Panc1 (cell line): Measurements from ENCODE around the gene AP4B1. TPM values are rescaled to one million over a fixed set of nuclear protein-coding genes. Genes with fewer than 3 reads are reported as not detected.

Source experiments
- ATAC-seq: fragments of 200-7000 bp; cut with Tn5 transposase; 2 replicates; pipeline ENCODE4 v1.9.1; 2020; ENCODE audit warnings: mild to moderate bottlenecking, moderate library complexity
- BruUV-seq: library from RNA; stranded (reverse); fragments of 400-500 nt; replicated peaks from 2 replicates; lab custom pipeline; 2021; lab: Mats Ljungman, UMichigan
- CTCF ChIA-PET: fragments of 300-600 bp; sonication (Branson Sonifier 250); formaldehyde crosslinking; loops from one replicate; lab custom pipeline; 2022; ENCODE audit warnings: antibody characterized with exemption; lab: Charles Lee
- POLR2A ChIA-PET: fragments of 300-600 bp; sonication (Branson Sonifier 250); formaldehyde crosslinking; loops from one replicate; lab custom pipeline; 2022; ENCODE audit warnings: antibody characterized with exemption; lab: Charles Lee
- DNase-seq: peaks from one replicate; pipeline ENCODE4 v3.0.0-alpha.2; 2010; ENCODE audit warnings: low read depth, low spot score
- H3K27ac ChIP-seq: 2 replicates; pipeline ENCODE4 v1.5.1; 2011; ENCODE audit warnings: mild to moderate bottlenecking, low read length, inconsistent platforms
- H3K27me3 ChIP-seq: fragments of 200-500 bp; sonication (Bioruptor generic); 2 replicates; pipeline ENCODE4 v1.6.0; 2014; ENCODE audit warnings: low read length, inconsistent platforms; ENCODE audit not compliant: control insufficient read depth, insufficient read depth
- H3K36me3 ChIP-seq: fragments of 200-500 bp; sonication (Bioruptor generic); 2 replicates; pipeline ENCODE4 v1.5.1; 2014; ENCODE audit warnings: inconsistent platforms, mild to moderate bottlenecking, low read length, moderate library complexity; ENCODE audit not compliant: control insufficient read depth, insufficient read depth
- H3K4me1 ChIP-seq: 2 replicates; pipeline ENCODE4 v1.5.1; 2011; ENCODE audit warnings: inconsistent platforms, mild to moderate bottlenecking, low read length, moderate library complexity; ENCODE audit not compliant: control insufficient read depth, insufficient read depth
- H3K4me3 ChIP-seq, 2 experiments: 2 replicates each; pipeline ENCODE4 v1.5.1; 2011 to 2012; ENCODE audit warnings: low read depth in 2 of 2, low read length in 2 of 2, mild to moderate bottlenecking in 2 of 2, inconsistent platforms in 1 of 2, moderate library complexity in 1 of 2
- H3K9me3 ChIP-seq: fragments of 200-500 bp; sonication (Bioruptor generic); 2 replicates; pipeline ENCODE4 v1.5.1; 2014; ENCODE audit warnings: low read depth, mild to moderate bottlenecking, inconsistent platforms, low read length, moderate library complexity; ENCODE audit not compliant: control insufficient read depth, insufficient read depth
- POLR2AphosphoS5 ChIP-seq: IDR thresholded peaks from 2 replicates; pipeline ENCODE4 v1.6.1; 2012; ENCODE audit warnings: mild to moderate bottlenecking, low read depth, low read length, moderate library complexity
- SIN3A ChIP-seq: IDR thresholded peaks from 2 replicates; pipeline ENCODE4 v1.6.1; 2012; ENCODE audit warnings: low read depth, mild to moderate bottlenecking, low read length, moderate library complexity, borderline replicate concordance; ENCODE audit not compliant: insufficient read depth
- TCF7L2 ChIP-seq: IDR thresholded peaks from 2 replicates; pipeline ENCODE4 v1.6.1; 2011; ENCODE audit warnings: mild to moderate bottlenecking, low read depth, low read length, inconsistent platforms
- in situ Hi-C: cut with HindIII; loops from 2 replicates; pipeline ENCODE4 v1.10.0; 2016; ENCODE audit warnings: low sequenced_read_pairs, low pct_unique_long_range_greater_than_20kb
- intact Hi-C: fragments of 100-400 bp; cut with micrococcal nuclease; formaldehyde crosslinking; loops from one replicate; pipeline ENCODE4 v1.10.0; 2022; ENCODE audit not compliant: unreplicated experiment
- total RNA-seq: library from RNA; stranded (reverse); gene quantifications from one replicate; pipeline ENCODE4 v1.2.1, GENCODE V29; 2021; ENCODE audit not compliant: unreplicated experiment
- TF ChIP-seq, protein P1 (sequence below): fragments of 450-650 bp; IDR thresholded peaks from 2 replicates; pipeline ENCODE4 v1.5.1; 2017; ENCODE audit warnings: mild to moderate bottlenecking
- TF ChIP-seq, protein P2 (sequence below), 2 experiments: IDR thresholded peaks; 2 replicates each; pipeline ENCODE4 v1.6.1; 2011 to 2012; ENCODE audit warnings: low read depth in 2 of 2, control low read depth in 1 of 2, low read length in 1 of 2, mild to moderate bottlenecking in 1 of 2, moderate library complexity in 1 of 2; ENCODE audit not compliant: insufficient read depth in 1 of 2

AP4B1 gene
- total RNA-seq, 1 experiment from 2014 or later: 14.2 TPM

DNA sequence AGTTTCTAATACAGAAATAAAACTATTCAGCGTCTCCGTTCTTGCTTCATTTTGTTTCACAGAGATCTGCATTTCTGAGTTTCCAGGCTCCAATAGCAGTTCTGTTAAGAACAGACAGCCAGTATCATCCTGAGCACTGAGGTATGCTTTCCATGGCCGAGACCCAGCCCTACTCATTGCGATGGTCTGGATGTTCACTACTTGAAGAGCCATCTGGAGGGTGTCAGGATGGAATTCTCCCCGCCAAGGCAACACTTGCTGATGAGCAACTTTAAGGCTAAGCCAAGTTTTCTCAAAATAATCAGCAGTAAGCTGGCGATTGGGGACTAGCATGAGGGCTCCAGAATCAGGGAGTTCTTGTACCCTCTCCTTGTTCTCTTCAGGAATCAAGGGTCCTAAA lies 9.5 kb downstream of the AP4B1 start:
- CTCF ChIA-PET: no interaction called here
- BruUV-seq: no TSS peak
- Histone ChIP-seq H3K36me3 (no peaks in the 10 kb centered on the region; the same call in none of the 2 replicates), H3K4me1 (no peaks in the 10 kb centered on the region), H3K27ac (no peak overlapping the region), H3K27me3 (no peaks in the 10 kb centered on the region), H3K4me3 (no peak overlapping the region), H3K9me3 (no peaks in the 10 kb centered on the region)
- ATAC-seq (no peak), DNase-seq (no peak)
- POLR2A ChIA-PET: no interaction called here
- intact Hi-C loops (no loop called here), in situ Hi-C loops (no loop called here)
- TF ChIP-seq, protein P1, sequence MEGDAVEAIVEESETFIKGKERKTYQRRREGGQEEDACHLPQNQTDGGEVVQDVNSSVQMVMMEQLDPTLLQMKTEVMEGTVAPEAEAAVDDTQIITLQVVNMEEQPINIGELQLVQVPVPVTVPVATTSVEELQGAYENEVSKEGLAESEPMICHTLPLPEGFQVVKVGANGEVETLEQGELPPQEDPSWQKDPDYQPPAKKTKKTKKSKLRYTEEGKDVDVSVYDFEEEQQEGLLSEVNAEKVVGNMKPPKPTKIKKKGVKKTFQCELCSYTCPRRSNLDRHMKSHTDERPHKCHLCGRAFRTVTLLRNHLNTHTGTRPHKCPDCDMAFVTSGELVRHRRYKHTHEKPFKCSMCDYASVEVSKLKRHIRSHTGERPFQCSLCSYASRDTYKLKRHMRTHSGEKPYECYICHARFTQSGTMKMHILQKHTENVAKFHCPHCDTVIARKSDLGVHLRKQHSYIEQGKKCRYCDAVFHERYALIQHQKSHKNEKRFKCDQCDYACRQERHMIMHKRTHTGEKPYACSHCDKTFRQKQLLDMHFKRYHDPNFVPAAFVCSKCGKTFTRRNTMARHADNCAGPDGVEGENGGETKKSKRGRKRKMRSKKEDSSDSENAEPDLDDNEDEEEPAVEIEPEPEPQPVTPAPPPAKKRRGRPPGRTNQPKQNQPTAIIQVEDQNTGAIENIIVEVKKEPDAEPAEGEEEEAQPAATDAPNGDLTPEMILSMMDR: no peak
- TF ChIP-seq, protein P2, sequence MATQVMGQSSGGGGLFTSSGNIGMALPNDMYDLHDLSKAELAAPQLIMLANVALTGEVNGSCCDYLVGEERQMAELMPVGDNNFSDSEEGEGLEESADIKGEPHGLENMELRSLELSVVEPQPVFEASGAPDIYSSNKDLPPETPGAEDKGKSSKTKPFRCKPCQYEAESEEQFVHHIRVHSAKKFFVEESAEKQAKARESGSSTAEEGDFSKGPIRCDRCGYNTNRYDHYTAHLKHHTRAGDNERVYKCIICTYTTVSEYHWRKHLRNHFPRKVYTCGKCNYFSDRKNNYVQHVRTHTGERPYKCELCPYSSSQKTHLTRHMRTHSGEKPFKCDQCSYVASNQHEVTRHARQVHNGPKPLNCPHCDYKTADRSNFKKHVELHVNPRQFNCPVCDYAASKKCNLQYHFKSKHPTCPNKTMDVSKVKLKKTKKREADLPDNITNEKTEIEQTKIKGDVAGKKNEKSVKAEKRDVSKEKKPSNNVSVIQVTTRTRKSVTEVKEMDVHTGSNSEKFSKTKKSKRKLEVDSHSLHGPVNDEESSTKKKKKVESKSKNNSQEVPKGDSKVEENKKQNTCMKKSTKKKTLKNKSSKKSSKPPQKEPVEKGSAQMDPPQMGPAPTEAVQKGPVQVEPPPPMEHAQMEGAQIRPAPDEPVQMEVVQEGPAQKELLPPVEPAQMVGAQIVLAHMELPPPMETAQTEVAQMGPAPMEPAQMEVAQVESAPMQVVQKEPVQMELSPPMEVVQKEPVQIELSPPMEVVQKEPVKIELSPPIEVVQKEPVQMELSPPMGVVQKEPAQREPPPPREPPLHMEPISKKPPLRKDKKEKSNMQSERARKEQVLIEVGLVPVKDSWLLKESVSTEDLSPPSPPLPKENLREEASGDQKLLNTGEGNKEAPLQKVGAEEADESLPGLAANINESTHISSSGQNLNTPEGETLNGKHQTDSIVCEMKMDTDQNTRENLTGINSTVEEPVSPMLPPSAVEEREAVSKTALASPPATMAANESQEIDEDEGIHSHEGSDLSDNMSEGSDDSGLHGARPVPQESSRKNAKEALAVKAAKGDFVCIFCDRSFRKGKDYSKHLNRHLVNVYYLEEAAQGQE (IDR thresholded peaks at IDR 0.05; ENCODE audit: insufficient read depth in 1 of 2, low read depth in 2 of 2, low read length in 1 of 2): no peak
- TF ChIP-seq POLR2AphosphoS5: no peak
- no peak for TF ChIP-seq TCF7L2
- TF ChIP-seq SIN3A: no peak

DNA sequence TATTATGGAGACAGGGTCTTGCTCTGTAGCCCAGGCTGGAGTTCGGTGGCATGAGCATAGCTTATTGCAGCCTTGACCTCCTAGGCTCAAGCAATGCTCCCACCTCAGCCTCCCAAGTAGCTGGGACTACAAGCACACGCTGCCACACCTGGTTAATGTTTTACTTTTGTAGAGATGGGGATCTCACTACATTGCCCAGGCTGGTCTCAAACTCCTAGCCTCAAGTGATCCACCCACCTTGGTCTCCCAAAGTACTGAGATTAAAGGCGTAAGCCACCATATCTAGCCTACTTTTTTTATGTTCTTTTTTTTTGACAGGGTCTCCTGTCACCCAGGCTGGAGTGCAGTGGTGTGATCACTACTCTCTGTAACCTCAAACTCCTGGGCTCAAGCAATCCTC lies 11.3 kb downstream of the AP4B1 start:
- TF ChIP-seq POLR2AphosphoS5 (no peak), TCF7L2 (no peak), SIN3A (no peak)
- TF ChIP-seq, protein P1: no peak
- TF ChIP-seq, protein P2 (IDR thresholded peaks at IDR 0.05; ENCODE audit: insufficient read depth in 1 of 2, low read depth in 2 of 2, low read length in 1 of 2): no peak
- Histone ChIP-seq H3K9me3 (no peaks in the 10 kb centered on the region), H3K27ac (no peak overlapping the region), H3K4me1 (no peaks in the 10 kb centered on the region), H3K27me3 (no peaks in the 10 kb centered on the region), H3K4me3 (no peak overlapping the region), H3K36me3 (no peaks in the 10 kb centered on the region; the same call in 1 of the 2 replicates)
- ChIA-PET CTCF (interaction anchor here (0.7 kb wide), 1 partner anchor 110 kb away, joined by 4 read pairs; no protein-coding TSS in a partner anchor), POLR2A (interaction anchor here (0.7 kb wide), 2 partner anchors 108 to 1225 kb away, joined by 7 to 10 read pairs; no protein-coding TSS in a partner anchor)
- in situ Hi-C loops: no loop called here
- intact Hi-C loops: no loop called here
- DNase-seq (no peak), ATAC-seq (no peak)
- BruUV-seq: no TSS peak
